ENCODE data around the gene MRNIP. TPM values are rescaled to one million over a fixed set of nuclear protein-coding genes. Genes with fewer than 3 reads are reported as not detected.

MRNIP gene
- total RNA-seq, 4 donors from 2014 or later: 6.9 to 21.9 (median 10.7) TPM

- H3K4me3 ChIP-seq: peak overlapping the region; percentile 77 to 99 (median 90)
- TF ChIP-seq CTCF (IDR thresholded peaks at IDR 0.05) (no peak), POLR2A (IDR thresholded peaks at IDR 0.05) (no peak)
- intact Hi-C loops (cut with DNase I): no loop called here
- H3K36me3 ChIP-seq: peaks cover 0 to 16% (median 9%) of the 10 kb centered on the region in 3 donors
- H3K9me3 ChIP-seq: no peaks in the 10 kb centered on the region
- DNase-seq: no peak
- H3K27ac ChIP-seq: peak overlapping the region; percentile 93 to 99 (median 96)
- H3K27me3 ChIP-seq: no peaks in the 10 kb centered on the region
- WGBS, 2 donors: 30 to 39% methylated on average over 3 to 4 of the region's 9 CpGs
- peaks cover 42 to 60% (median 49%) of the 10 kb centered on the region in 3 donors for H3K4me1 ChIP-seq
Observed at GRCh38 chr5:179805070-179805528, 53.5 kb downstream of the MRNIP start.

- TF ChIP-seq CTCF (IDR thresholded peaks at IDR 0.05): no peak
- TF ChIP-seq POLR2A (IDR thresholded peaks at IDR 0.05): no peak
- DNase-seq: no peak
- Histone ChIP-seq H3K9me3 (no peaks in the 10 kb centered on the region), H3K4me1 (peaks cover 42 to 60% (median 49%) of the 10 kb centered on the region in 3 donors), H3K36me3 (peaks cover 4 to 22% (median 14%) of the 10 kb centered on the region in 3 donors), H3K27me3 (no peaks in the 10 kb centered on the region), H3K27ac (peak overlapping the region in 2 of 4 donors; percentile 95 to 99), H3K4me3 (peak overlapping the region in 2 of 4 donors; percentile 96 to 99)
- intact Hi-C loops (cut with DNase I): no loop called here
- 84 to 87% methylated on average over 6 to 7 of the region's 8 CpGs for WGBS, 2 donors
Observed at GRCh38 chr5:179804555-179804947, 54.1 kb downstream of the MRNIP start.

GRCh38 chr5:179803651-179804554 is 54.7 kb downstream of the MRNIP start:
- TF ChIP-seq CTCF (IDR thresholded peaks at IDR 0.05) (no peak), POLR2A (IDR thresholded peaks at IDR 0.05) (no peak)
- intact Hi-C loops (cut with DNase I): no loop called here
- no peak for DNase-seq
- Histone ChIP-seq H3K4me1 (peaks cover 42 to 60% (median 49%) of the 10 kb centered on the region in 3 donors), H3K27me3 (no peaks in the 10 kb centered on the region), H3K27ac (peak overlapping the region; percentile 1 to 16 (median 9)), H3K36me3 (peaks cover 11 to 28% (median 21%) of the 10 kb centered on the region in 3 donors), H3K9me3 (no peaks in the 10 kb centered on the region), H3K4me3 (peak overlapping the region in 1 of 4 donors; percentile 99)
- WGBS, 2 donors: 40 to 49% methylated on average over 5 to 13 of the region's 18 CpGs

GRCh38 chr5:179802950-179803562 is 55.6 kb downstream of the MRNIP start:
- Histone ChIP-seq H3K27me3 (no peaks in the 10 kb centered on the region), H3K27ac (peak overlapping the region; percentile 8 to 42 (median 13)), H3K4me3 (no peak overlapping the region), H3K4me1 (peaks cover 42 to 56% (median 48%) of the 10 kb centered on the region in 3 donors), H3K9me3 (no peaks in the 10 kb centered on the region), H3K36me3 (peaks cover 19 to 37% (median 23%) of the 10 kb centered on the region in 3 donors)
- intact Hi-C loops (cut with DNase I): no loop called here
- WGBS, 2 donors: 50 to 63% methylated on average over 2 to 3 of the region's 11 CpGs
- DNase-seq: no peak
- TF ChIP-seq CTCF (IDR thresholded peaks at IDR 0.05): no peak
- no peak for TF ChIP-seq POLR2A (IDR thresholded peaks at IDR 0.05)
